GM18907 (cell line): Measurements from ENCODE around the gene WDR77.

ENCODE experiments used
- ATAC-seq: cut with Tn5 transposase; IDR thresholded peaks from one replicate; pipeline ENCODE4 v1.9.1; 2021; ENCODE audit warnings: mild to moderate bottlenecking, moderate library complexity; ENCODE audit not compliant: unreplicated experiment

WDR77 gene

GRCh38 chr1:111448918-111449702 is at the start of gene WDR77, which contains the start of gene ATP5PB:
TSS of gene WDR77 (minus strand) at chr1:111449256. CDS start at chr1:111449169, 87 bp downstream.
TSS of gene ATP5PB (plus strand) at chr1:111449464. CDS start at chr1:111449542, 78 bp downstream.
- ATAC-seq = peak; percentile 96

GRCh38 chr1:111497592-111497991 is 48.5 kb upstream of the WDR77 start:
- ATAC-seq = no peak

- ATAC-seq = no peak
These were observed 47.3 kb upstream of the WDR77 start for GRCh38 chr1:111496398-111496797.

- no peak for ATAC-seq
These were observed 42.0 kb upstream of the WDR77 start for GRCh38 chr1:111491070-111491469.

- ATAC-seq = no peak
These were observed 41.2 kb upstream of the WDR77 start for GRCh38 chr1:111490220-111490619.

GRCh38 chr1:111489604-111490003 is 40.5 kb upstream of the WDR77 start:
- ATAC-seq = no peak

- no peak for ATAC-seq
These were observed 39.6 kb upstream of the WDR77 start for GRCh38 chr1:111488669-111489068.

GRCh38 chr1:111487133-111487532 is 38.1 kb upstream of the WDR77 start:
- ATAC-seq = no peak

- no peak for ATAC-seq
These were observed 37.4 kb upstream of the WDR77 start for GRCh38 chr1:111486431-111486830.

GRCh38 chr1:111484391-111485026 is 35.5 kb upstream of the WDR77 start:
- no peak for ATAC-seq

- no peak for ATAC-seq
These were observed 34.8 kb upstream of the WDR77 start for GRCh38 chr1:111483876-111484275.

GRCh38 chr1:111483166-111483565 is 34.1 kb upstream of the WDR77 start:
- no peak for ATAC-seq

GRCh38 chr1:111481387-111482221 is 32.5 kb upstream of the WDR77 start:
- ATAC-seq = no peak

GRCh38 chr1:111480674-111481073 is 31.6 kb upstream of the WDR77 start:
- no peak for ATAC-seq

- peak; percentile 68 for ATAC-seq
These were observed 27.8 kb upstream of the WDR77 start for GRCh38 chr1:111476761-111477309.

GRCh38 chr1:111476214-111476613 is 27.2 kb upstream of the WDR77 start:
- ATAC-seq = no peak

GRCh38 chr1:111475701-111476100 is 26.6 kb upstream of the WDR77 start:
- ATAC-seq = peak; percentile 52

GRCh38 chr1:111474521-111474920 is 25.5 kb upstream of the WDR77 start:
- ATAC-seq = no peak

GRCh38 chr1:111474106-111474505 is 25.1 kb upstream of the WDR77 start:
- ATAC-seq = no peak

GRCh38 chr1:111471538-111471937 is 22.5 kb upstream of the WDR77 start:
- ATAC-seq = no peak

GRCh38 chr1:111471012-111471411 is 22.0 kb upstream of the WDR77 start:
- peak; percentile 67 for ATAC-seq
